G401.6 (cell line): ENCODE measurements around the gene CHMP3.
"Not testable (repeated sequence)": the region's sequence is repeated elsewhere in the genome, so short reads cannot be mapped to it uniquely, and the experiment has no call there.

ENCODE experiments used
- FAIRE-seq: peaks from 2 replicates; lab custom pipeline; 2012; peaks lifted over from hg19 to GRCh38; lab: Jason Lieb, UNC

CHMP3 gene

DNA sequence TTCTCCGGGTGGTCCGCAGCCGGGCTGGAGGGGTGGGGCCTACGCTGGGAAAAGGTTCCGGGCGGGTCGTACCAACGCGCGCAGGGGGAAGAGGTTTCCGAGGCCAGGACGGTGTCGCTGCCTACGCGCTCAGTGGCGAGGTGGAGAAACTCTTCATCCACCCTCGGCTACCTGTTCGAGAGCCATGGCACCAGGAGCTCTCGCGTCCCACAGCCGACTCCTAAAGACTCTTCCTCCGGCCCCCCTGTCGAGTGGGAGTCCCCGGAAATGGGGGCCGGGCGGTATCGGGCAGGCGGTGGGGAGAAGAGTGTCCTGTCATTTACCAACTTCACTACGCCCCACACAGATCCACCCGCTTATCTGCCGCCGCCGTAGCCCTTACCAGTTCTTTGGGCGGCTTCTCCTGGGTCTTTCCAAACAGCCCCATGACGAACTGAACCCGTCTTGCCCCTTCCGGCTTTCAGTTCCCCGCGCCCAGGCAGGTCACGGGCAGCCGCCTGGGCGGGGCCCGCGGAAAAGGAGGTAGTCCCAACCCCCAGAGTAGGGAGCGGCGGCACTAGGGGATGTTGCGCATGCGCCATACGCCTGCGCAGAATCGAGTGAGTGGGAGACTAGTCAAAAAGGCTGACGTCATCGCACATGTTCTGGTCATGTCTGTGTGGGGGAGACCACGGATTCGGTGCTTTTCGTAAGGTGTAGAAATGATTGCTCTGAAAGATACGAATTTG, at the start of gene CHMP3:
Gene CHMP3, minus strand, starts transcription at position 522 of the 728 bp plus-strand sequence. Its CDS starts 95 bp downstream, at position 427.
- FAIRE-seq, result peak; percentile 84

GRCh38 chr2:86610871-86611270, 47.6 kb upstream of the CHMP3 start:
- no peak for FAIRE-seq

GRCh38 chr2:86608832-86609410, 45.7 kb upstream of the CHMP3 start:
- FAIRE-seq, result no peak

- no peak for FAIRE-seq
Observed at GRCh38 chr2:86603905-86604304, 40.7 kb upstream of the CHMP3 start.

DNA sequence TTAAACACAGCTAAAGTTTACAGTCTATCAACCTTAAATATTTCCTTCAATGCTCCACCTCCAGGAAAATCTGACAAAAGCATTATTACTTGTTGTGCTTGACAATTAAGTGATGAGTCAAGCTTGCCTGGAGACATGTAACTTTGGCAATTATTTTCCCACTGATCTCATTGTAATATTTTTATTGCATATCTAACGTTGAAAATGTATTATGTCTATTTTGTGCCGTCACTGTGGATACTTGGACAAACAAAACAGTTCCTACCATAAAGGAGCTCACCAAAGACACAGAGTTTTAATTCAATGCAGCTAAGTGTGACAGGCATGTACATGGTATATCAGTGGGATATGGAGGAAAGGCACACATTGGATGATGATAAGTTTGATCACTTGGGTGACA, 35.7 kb upstream of the CHMP3 start:
- no peak for FAIRE-seq

DNA sequence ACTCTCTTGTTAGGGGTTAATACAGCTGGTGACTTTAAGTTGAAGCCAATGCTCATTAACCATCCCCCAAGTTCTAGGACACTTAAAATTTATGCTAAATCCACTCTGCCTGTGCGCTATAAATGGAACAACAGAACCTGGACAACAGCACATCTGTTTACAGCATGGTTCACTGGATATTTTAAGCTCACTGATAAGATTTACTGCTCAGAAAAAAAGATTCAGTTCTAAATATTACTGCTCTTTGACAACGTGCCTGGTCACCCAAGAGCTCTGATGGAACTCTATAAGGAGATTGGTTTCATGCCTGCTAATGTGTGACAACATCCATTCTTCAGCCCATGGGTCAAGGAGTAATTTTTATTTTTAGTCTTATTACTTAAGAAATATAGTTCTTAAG, 32.9 kb upstream of the CHMP3 start:
- no peak for FAIRE-seq

GRCh38 chr2:86593266-86593665, 30.0 kb upstream of the CHMP3 start:
- FAIRE-seq, result no peak

DNA sequence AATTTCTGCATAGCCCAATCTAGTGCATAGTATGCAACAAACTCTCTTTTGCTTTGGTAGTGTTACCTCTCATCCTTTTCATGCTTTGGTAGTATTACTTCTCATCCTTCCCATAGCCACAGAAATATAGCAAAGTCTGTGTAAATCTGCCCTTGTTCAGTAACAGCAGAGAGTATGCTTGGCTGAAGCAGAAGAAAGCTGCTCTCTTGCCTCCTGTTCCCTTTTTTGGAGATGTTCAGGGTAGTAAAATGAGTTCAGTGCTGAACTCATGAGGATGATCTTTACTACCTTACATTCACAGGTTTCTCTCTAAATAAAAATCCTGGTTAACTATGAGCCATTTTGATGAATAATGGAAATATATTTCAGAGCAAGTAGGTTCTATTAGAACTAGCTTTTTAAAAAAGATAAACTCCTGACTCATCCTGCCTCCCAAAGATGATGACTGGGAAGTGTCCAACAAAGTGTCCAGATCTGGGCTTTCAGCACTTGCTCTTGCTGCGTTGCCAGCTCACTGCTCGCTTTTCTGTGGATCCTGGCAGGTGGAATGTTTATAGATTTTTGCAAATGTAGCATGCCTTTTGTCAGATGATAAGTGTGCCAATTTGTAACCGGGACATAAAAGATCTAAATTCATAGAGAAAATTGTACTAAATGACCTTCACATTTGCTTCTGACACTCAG, 29.4 kb upstream of the CHMP3 start:
- FAIRE-seq, result no peak

DNA sequence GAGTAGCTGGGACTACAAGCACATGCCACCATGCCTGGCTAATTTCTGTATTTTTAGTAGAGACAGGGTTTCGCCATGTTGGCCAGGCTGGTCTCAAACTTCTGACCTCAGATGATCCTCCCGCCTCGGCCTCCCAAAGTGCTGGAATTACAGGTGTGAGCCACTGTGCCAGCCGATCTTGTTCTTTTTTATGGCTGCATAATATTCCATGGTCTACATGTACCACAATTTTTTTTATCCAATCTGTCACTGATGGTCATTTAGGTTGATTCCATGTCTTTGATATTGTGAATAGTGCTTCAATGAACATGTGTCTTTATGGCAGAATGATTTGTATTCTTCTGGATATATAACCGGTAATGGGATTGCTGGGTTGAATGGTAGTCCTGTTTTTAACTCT, 26.5 kb upstream of the CHMP3 start:
- not testable (repeated sequence) for FAIRE-seq

DNA sequence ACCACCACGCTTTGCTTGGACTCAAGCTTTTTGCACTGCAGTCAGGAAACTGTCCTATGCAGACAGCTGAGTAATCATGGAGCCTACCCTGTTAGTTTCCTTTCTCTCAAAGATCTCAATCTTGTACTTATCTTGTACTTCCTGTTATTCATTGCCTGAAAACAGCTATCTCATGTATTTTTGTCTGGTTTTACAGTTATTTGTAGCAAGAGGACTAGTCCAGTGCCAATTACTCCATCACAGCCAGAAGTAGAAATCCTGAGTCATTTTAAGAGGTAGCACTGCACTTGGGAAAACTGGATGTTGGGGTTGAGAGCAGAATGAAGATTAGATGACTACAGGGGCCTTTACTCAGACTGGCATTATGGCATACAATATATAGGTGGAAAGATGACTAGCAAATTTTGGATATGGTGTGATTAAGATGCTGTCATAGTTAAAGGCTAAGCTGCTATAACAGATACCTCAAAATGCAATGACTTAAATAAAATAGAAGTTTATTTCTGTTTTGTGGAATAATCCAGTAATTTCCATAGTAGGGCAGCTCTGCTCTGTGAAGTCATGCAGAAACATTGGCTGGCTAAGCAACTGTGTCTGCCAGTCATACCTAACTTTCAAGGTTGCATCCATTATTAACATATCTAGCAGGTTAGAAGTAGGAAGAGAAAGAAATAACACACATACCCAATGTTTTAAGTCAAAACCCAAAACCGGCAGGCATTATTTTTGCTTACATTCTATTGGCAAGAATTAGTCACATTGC, 21.1 kb upstream of the CHMP3 start:
- no peak for FAIRE-seq

GRCh38 chr2:86580560-86580959, 17.3 kb upstream of the CHMP3 start:
- no peak for FAIRE-seq

GRCh38 chr2:86577817-86578456, 14.7 kb upstream of the CHMP3 start:
- no peak for FAIRE-seq

DNA sequence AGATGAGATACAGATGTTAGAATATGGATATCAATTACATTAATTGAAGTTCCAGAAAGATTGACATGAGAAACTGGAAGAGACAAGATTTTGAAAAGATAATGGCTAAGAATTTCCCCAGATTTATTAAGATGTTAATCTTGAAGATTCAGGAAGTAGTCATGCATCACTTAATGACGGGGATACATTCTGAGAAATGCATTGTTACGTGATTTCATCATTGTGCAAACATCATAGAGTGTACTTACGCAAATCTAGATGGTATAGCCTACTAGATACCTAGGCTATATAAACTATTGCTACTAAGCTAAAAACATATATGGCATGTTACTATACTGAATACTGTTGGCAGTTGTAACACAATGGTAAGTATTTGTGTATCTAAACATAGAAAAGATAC, 6.8 kb upstream of the CHMP3 start:
- FAIRE-seq, result no peak

DNA sequence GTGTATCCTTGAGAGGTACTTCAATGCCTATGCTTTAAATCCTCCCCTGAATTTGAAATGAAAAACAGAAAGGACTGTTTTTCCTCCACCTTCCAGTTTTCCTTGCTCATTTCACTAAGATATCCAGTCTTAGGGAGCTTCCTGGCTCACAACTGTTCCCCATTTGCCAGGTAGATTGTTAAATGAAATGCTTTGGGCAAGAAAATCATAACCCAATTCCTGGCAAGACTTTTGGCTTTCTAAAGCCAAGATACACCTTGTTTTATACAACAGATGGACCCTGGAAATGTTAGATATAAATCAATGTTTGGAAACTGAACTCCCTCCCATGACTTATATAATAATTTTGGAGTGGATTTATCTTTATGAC, 3.6 kb upstream of the CHMP3 start:
- no peak for FAIRE-seq

- FAIRE-seq, result no peak
Observed at GRCh38 chr2:86566158-86566820, 3.0 kb upstream of the CHMP3 start.

GRCh38 chr2:86563650-86564061, 413 bp upstream of the CHMP3 start:
- no peak for FAIRE-seq

DNA sequence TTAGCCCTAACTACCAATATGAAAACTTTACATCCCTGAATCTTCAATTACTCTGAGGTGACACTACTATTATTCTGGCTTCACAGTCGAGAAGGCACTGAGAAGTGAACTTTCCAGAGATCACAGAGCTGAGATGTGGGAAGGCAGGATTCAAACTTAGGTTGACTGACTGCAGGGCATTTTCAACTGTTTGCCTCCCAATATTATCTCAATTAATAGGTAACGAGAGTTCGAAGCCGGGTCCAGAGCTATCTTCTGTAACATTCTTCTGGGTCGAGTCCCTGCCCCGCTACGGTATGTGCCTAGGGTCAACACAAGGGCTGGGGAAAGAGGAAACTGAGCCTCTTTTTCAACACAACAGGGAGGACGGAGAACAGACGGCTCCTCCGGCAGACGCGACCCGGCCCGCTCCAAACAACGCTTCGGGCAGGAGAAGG, 740 bp downstream of the CHMP3 start:
- FAIRE-seq, result no peak

DNA sequence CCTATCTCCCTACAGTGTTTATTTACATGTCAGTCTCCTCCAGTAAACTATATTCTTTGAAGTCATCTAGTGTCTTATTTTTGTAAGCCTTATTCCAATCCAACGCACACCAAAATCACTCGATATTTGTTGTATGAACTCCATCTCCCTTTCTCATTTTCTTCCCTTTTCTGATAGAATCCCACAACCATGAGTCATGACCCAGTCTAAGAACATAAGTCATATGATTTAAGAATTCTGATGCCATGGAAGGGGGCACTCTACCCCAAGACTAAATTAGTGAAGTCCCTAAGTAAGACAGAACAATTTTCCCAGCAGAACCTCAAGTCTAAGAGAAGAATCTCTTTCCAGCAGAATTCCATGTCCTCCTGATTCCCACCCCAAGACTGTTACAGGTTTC, 5.4 kb downstream of the CHMP3 start:
- FAIRE-seq, result no peak

DNA sequence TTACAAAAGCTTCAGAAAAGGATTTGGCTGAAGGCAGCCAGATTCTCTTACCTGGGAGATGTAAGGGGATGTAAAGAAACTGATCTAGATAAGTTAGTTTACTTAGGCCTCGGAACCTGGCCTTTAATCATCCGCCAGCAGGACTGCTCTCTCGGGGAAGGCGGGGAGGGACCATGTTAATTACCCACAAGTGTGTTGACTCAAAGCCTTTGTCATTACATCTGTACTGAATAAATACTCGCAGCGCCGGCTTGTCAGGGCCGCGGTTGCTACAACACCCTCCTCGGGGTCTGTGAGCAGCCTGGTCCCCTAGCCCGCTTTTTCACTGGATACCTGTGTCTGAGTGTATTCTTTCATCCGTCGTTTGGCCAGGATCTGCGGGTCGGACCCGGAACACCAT, 6.7 kb downstream of the CHMP3 start:
- FAIRE-seq, result no peak

DNA sequence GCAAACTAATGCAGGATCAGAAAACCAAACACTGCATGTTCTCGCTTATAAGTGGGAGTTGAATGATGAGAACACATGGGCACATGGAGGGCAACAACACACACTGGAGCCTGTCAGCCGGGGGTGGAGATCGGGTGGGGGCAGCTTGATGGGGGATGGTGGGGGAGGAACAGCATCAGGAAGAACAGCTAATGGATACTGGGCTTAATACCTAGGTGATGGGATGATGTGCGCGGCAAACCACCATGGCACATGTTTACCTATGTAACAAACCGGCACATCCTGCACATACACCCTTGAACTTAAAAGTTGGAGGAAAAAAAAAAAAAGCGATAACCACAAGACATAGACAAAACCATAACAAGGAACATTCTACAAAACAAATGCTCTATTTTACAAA, 10.4 kb downstream of the CHMP3 start:
- FAIRE-seq, result no peak

DNA sequence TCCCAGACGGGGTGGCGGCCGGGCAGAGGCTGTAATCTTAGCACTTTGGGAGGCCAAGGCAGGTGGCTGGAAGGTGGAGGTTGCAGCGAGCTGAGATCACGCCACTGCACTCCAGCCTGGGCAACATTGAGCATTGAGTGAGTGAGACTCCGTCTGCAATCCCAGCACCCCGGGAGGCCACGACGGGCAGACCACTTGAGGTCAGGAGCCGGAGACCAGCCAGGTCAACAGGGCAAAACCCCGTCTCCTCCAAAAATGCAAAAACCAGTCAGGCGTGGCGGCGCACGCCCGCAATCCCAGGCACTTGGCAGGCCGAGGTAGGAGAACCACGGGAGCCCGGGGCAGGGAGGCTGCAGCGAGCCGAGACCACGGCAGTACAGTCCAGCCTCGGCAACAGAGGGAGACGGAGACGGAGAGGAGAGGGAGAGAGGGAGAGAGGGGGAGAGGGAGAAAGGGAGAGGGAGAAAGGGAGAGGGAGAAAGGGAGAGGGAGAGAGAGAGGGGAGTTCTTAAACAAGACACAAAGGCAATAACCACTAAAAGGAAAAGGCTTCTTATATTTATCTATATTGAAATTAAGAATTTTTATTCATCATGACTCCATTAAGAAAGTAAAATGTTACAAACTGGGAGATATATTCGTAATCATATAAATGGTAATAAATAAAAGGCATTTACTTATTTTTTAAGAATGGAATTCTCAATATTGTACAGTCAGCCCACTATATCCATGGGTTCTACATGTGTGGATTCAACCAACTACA, 13.1 kb downstream of the CHMP3 start:
- FAIRE-seq, result not testable (repeated sequence)
